Fibroblast of the aortic adventitia (primary cell): ENCODE results near the gene ULK4. TPM values are rescaled to one million over a fixed set of nuclear protein-coding genes. Genes with fewer than 3 reads are reported as not detected.
A peak's percentile ranks its signal among the peaks of the same experiment; 100 is the strongest.

Experiments
- DNase-seq: peaks from one replicate; pipeline ENCODE4 v3.0.0-alpha.2; 2010; ENCODE audit warnings: low read depth
- H3K4me3 ChIP-seq: 2 replicates; pipeline ENCODE4 v1.5.1; 2011; ENCODE audit warnings: low read depth, mild to moderate bottlenecking, control low read depth, low read length, moderate library complexity
- CTCF ChIP-seq: IDR thresholded peaks from 2 replicates; pipeline ENCODE4 v1.5.1; 2011; ENCODE audit warnings: mild to moderate bottlenecking, low read length, control low read depth, inconsistent platforms; ENCODE audit not compliant: insufficient read depth
- total RNA-seq: library from RNA; depleted of rRNA; stranded (reverse); fragments of >200 nt; gene quantifications from 2 replicates; pipeline ENCODE4 v1.2.3, GENCODE V29; 2012; ENCODE audit warnings: low replicate concordance

The ULK4 gene
- total RNA-seq, 1 donor = 16.1 TPM

- no peak overlapping the region for H3K4me3 ChIP-seq
- peak; percentile 5 for DNase-seq
- TF ChIP-seq CTCF = no peak
Observed at GRCh38 chr3:41301548-41301947, 660.4 kb downstream of the ULK4 start.

DNA sequence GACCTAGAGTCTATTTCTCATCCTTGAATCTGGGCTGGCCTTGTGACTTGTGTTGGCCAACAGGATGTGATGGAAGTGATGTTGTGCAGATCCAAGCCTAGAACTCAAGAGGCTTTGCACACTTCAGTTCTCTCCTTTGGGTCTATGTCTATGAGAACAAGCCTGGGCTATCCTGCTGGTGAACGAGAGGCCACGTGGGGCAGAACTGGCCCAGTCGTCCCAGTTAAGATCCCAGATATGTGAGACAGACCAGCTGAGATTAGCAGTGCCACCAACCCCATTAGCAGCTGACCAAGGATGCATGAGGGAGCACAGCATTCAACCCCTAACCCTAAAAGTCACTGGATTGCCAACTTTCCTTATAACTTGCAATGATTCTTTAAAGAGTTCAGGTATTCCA is 662.9 kb downstream of the ULK4 start:
- H3K4me3 ChIP-seq = no peak overlapping the region
- no peak for TF ChIP-seq CTCF

DNA sequence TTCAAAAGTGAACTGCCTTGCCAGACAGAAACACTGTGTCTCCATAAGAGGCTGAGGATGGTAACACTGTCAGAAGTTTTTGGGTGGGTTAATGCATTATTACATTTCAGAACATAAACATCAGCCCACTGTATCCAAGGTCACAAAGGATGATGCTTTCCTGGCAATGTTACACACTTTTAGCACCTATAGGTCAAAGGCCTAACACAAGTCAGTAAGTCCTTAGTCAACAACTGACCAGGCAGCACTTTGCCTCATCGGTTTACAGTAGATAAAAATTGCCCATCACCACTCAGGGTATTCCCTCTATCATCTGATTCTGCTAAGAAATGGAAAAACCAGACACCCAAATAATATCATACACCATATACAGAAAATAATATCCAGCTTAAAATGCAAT is 664.2 kb downstream of the ULK4 start:
- no peak for TF ChIP-seq CTCF
- DNase-seq = no peak
- no peak overlapping the region for H3K4me3 ChIP-seq

More for the DNA sequence above, 662.9 kb downstream of the ULK4 start:
- DNase-seq = no peak

GRCh38 chr3:41296556-41296955 is 665.3 kb downstream of the ULK4 start:
- no peak overlapping the region for H3K4me3 ChIP-seq
- no peak for TF ChIP-seq CTCF
- no peak for DNase-seq

- DNase-seq = no peak
- H3K4me3 ChIP-seq = no peak overlapping the region
- no peak for TF ChIP-seq CTCF
Observed at GRCh38 chr3:41295740-41296139, 666.2 kb downstream of the ULK4 start.

GRCh38 chr3:41293169-41293681 is 668.7 kb downstream of the ULK4 start:
- DNase-seq = no peak
- no peak overlapping the region for H3K4me3 ChIP-seq
- no peak for TF ChIP-seq CTCF

- no peak overlapping the region for H3K4me3 ChIP-seq
- TF ChIP-seq CTCF = no peak
- no peak for DNase-seq
Observed at GRCh38 chr3:41290736-41291135, 671.2 kb downstream of the ULK4 start.
